ENCODE data around the gene LEMD3.

LEMD3 gene

GRCh38 chr12:65170209-65170881 is 962 bp downstream of the LEMD3 start:
- peak; percentile 44 for DNase-seq

DNA sequence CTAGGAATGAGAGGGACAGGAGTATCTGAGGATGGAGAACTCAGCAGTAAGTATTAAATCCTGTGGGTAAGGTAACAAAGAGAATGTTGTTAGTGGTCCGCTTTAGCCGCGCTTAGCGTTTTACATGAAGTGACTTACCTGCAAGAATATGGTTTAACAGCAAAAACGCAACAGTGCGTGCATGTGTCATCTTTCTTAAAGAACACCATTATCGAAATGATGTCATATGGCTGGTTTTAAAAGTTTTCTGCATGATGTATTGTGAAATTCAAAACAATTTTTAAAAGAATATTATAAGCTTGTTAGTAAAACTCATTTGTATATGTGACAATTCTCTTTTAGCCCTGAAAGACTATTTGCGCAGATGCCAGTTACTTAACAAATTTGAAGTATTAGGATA is 1.7 kb downstream of the LEMD3 start:
- DNase-seq, result no peak

GRCh38 chr12:65171870-65172269 is 2.5 kb downstream of the LEMD3 start:
- no peak for DNase-seq

DNA sequence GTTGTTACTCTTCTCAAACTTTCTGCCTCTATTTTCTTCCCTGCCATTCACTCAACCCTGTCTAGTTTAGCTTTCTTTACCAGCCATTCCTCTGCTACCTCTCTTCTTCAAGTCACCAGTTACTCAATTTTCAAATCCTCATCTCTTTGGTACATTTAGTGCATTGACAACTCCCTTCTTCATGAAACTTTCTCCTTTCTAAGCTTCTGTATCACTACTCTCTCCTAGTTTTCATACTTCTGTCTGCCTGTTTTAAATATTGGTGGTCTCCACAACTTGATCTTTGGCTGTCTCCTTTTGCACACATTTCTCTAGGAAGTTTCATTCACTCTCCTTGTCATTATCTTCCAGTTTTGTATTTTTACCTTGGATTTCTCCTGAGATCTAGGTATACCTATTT is 6.0 kb downstream of the LEMD3 start:
- no peak for DNase-seq

- DNase-seq, result no peak
Measured at GRCh38 chr12:65182012-65182739, 12.8 kb downstream of the LEMD3 start.

GRCh38 chr12:65184176-65184857 is 14.9 kb downstream of the LEMD3 start:
- DNase-seq, result no peak

DNA sequence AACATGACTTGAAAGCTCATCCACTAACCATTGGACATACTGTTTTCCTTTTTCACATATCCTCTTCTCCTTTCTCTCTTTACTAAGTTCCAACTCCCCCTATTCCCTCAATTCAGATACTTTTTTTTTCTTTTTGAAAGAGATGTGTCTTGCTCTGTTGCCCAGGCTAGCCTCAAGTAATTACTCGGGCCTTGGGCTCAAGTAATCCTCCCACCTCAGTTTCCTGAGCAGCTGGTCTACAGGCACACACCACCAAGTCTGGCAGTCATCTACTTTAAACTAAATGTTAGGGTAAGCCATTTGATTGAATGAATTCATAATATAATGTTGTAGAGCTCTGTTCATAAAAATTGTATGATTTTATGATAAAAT is 15.5 kb downstream of the LEMD3 start:
- no peak for DNase-seq

GRCh38 chr12:65187665-65188064 is 18.3 kb downstream of the LEMD3 start:
- no peak for DNase-seq

DNA sequence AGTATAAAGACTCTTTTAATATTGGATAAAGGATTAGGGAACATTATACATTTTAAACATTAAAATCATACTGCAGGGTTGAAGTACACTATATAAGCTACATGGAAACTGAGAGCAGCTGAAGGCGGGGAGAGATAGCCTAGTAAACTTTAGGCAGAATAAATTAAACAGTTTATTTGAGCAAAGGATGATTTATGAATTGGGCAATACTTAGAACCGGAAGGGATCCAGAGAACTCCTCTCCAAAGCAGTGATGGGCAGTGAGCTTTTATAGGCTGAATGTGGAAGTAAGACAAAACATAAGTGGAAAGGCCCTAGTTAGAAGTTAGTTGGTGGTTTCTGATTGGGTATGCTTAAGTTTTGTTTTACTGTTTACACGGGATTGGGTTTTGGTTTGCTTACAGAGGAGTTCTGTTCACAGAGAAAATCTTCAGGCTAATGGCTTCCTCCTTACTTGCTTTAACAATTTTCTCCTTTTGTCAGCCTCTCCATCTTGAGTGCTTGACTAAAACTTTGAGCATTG is 18.9 kb downstream of the LEMD3 start:
- no peak for DNase-seq

DNA sequence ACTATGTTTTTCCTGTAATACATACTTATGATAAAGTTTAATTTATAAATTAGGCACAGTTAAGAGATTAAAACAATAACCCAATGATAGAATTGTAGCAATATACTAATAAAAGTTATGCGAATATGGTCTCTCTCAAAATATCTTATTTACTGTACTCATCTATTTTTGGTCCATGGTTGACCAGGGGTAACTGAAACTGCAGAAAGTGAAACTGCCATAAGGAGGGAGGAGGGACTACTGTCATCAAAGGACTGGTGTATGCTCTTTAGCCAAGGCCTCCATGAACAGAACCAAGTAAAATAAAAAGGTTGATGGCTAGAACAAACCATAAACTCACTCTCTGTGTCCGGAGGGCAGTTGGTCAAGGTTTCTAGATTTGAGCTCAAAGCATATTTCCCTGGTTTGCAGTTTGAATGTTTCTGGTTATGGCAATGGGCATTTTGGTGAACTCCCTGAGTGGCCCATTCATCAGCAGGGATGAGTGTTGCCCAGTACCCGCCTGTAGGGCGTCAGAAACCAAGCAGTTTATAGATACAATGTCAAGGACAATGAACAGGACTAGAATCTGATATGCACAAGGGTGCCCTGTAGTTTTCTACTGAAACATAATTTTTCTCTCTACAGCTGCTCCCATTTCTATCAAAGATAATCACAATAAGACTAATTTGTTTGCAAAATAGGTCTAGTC is 19.8 kb downstream of the LEMD3 start:
- DNase-seq, result no peak

DNA sequence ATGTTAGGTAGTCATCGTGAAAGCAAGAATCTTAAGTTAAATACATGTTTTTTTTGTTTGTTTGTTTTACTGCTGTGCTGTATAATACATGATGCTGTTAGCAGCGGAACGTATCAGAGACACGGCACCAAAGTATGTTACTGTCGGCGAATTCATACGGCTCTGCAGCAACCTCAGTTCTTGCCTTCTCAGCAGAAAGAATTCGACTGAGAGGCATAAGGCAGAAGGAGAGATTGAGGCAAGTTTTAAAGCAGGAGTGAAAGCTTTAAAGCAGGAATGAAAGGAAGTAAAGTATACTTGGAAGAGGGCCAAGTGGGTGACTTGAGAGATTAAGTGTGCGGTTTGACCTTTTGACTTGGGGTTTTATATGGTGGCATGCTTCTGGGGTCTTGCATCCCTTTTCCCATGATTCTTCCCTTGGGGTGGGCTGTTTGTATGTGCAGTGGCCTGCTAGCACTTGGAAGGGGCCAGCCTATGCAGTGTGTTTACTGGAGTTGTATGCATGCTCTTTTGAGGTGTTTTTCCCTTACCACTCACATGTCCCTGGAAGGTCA is 23.7 kb downstream of the LEMD3 start:
- no peak for DNase-seq

GRCh38 chr12:65194949-65195348 is 25.6 kb downstream of the LEMD3 start:
- no peak for DNase-seq

DNA sequence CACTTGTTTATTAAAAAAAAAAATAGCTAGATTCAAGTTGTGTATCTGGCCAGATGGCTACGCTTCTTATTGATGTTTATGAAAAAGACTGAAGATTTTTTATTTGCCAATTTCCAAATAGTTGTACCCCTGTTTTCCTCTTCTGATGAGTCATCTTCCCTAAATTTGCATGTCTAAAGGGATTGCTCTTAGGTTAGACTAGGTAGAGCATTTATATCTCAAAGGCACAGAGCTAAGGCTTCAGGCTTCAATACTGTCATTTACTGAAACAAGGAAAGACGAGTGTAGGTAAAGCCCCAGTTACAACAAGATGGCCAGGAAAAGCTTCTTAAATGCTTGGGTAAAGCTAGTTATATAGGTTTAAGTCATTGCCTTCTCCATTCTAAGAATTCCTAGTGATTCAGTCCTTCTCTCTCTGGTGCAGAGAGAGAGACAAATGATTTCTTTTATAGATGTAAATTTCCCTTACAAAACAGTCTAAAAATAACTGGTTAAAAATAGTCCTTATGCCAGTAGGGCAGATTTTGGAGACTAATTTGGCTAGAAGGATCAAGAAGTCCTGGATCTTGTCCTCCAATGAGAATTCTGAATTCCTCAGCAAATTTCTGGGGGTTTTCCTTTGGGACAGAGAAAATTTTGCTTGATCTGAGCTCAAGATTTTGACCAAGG is 26.1 kb downstream of the LEMD3 start:
- no peak for DNase-seq

DNA sequence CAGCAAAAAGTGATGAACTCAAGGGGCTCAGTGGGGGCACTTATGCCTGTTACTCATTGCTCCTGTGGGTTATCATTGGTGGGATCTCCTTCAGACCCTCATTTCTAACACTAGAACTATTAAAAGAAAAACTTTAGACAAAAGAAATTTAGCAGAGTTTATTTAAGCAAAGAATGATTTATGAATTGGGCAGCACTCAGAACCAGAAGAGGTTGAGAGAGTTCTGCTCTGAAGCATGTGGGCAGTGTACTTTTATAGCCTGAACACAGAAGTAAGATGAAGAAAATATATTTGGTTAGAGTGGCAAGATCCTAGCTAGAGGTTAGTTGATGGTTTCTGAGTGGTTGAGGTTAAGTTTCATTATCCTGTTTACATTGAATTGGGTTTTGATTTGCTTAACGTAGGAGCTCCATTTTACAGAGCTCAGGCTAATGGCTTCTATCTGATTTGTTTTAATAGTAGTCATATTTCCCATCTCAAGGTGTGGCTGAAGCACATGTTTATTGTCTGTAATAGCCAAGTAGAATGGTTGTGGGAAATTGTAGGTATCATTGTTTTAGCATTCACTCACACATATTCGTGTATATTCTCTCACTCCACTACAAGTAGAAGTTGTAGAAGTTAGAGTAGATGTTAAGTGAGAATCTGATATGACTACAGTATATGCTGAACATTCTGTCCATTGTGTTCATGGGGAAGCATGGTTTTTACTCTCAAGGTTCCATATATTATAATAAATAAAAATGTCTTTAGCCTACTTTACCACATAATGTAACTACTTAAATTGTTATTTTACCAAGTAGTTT is 27.6 kb downstream of the LEMD3 start:
- DNase-seq, result no peak

- no peak for DNase-seq
Measured at GRCh38 chr12:65199604-65200003, 30.2 kb downstream of the LEMD3 start.

DNA sequence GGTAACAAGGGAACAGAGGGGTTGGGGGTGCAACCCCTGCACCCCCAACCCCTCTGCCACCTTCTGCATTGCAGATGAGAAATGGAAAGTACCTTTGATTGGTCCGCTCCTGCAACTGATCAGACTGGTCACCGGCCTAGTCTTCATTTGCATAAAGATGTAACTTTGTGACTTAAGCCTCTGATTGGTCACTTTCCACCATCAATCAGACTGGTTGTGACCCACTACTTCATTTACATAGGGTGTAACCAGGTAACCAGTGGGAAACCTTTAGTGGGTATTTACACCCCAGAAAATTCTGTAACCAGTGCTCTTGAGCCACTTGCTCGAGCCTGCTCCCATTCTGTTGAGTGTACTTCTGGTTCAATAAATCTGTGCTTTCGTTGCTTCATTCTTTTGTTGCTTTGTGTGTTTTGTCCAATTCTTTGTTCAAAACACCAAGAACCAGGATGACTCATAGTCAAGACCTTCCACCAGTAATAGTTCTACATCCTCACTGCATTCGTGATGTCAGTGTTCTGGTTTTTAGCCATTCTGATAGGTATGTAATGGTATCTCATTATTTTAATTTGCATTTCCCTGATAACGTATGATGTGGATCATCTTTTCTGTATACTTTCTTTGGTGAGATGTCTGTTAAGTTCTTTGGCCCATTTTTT is 30.8 kb downstream of the LEMD3 start:
- no peak for DNase-seq

DNA sequence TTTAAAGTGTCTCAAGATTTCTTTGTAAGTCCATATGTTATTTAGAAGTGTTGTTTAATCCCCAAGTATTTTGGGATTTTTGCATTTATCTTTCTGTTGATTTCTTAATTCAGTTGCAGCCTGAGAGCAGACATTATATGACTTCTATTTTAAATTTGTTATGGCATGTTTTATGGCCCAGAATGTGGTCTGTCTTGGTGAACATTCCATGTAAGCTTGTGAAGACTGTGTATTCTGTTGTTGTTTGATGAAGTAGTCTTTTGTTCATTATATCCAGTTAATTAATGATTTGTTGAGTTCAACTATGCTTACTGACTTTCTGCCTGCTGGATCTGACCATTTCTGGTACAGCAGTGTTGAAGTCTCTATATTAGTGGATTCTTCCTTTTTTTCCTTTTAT is 34.0 kb downstream of the LEMD3 start:
- DNase-seq, result no peak

- DNase-seq, result no peak
Measured at GRCh38 chr12:65204886-65205525, 35.6 kb downstream of the LEMD3 start.

GRCh38 chr12:65205886-65206285 is 36.5 kb downstream of the LEMD3 start:
- no peak for DNase-seq

GRCh38 chr12:65208125-65208524 is 38.7 kb downstream of the LEMD3 start:
- DNase-seq, result no peak

Measured in NCI-H2029 (cell line).